ENCODE measurements around the gene SPOP.

DNA sequence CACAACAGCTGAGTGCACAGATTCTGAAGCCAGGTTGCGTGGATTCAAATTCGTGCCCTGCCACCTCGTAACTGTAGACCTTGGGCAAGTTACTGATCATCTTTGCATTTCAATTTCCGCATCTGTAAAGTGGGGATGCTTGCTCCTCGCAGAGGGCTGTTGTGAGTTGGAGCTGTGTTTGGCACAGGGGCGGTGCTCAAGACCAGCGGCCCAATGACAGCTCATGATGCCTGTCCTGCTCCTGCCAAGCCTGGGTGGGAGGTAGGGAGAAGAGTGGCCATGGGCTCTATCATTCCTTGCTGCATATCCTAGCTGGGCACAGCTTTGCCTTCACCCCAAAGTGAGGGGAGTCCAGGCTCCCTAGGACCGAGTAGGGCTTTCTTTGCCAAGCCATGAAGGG lies 89.6 kb downstream of the SPOP start:
- TF ChIP-seq, protein P1, sequence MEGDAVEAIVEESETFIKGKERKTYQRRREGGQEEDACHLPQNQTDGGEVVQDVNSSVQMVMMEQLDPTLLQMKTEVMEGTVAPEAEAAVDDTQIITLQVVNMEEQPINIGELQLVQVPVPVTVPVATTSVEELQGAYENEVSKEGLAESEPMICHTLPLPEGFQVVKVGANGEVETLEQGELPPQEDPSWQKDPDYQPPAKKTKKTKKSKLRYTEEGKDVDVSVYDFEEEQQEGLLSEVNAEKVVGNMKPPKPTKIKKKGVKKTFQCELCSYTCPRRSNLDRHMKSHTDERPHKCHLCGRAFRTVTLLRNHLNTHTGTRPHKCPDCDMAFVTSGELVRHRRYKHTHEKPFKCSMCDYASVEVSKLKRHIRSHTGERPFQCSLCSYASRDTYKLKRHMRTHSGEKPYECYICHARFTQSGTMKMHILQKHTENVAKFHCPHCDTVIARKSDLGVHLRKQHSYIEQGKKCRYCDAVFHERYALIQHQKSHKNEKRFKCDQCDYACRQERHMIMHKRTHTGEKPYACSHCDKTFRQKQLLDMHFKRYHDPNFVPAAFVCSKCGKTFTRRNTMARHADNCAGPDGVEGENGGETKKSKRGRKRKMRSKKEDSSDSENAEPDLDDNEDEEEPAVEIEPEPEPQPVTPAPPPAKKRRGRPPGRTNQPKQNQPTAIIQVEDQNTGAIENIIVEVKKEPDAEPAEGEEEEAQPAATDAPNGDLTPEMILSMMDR (IDR thresholded peaks at IDR 0.05) = no peak
- no peak for TF ChIP-seq POLR2A (IDR thresholded peaks at IDR 0.05)
